Transverse colon (tissue), 4 donors: ENCODE data around the gene TMEM89. TPM values are rescaled to one million over a fixed set of nuclear protein-coding genes. Genes with fewer than 3 reads are reported as not detected.

Source experiments
- DNase-seq: peaks from one replicate; pipeline ENCODE4 v3.0.0-alpha.2; 2019
- H3K27ac ChIP-seq, 4 donors: fragments of 200-600 bp; sonication (generic); 2 replicates each; pipeline ENCODE4 v1.5.1; 2016 to 2018; ENCODE audit warnings: inconsistent platforms in 4 of 4
- H3K27me3 ChIP-seq: fragments of 200-600 bp; sonication (generic); 2 replicates; pipeline ENCODE4 v1.5.1; 2017; ENCODE audit warnings: inconsistent platforms
- H3K36me3 ChIP-seq, 4 donors: fragments of 200-600 bp; sonication (generic); 2 replicates each; pipeline ENCODE4 v1.5.1; 2017 to 2019; ENCODE audit warnings: inconsistent platforms in 4 of 4
- H3K4me1 ChIP-seq, 4 donors: fragments of 200-600 bp; sonication (generic); 2 replicates each; pipeline ENCODE4 v1.5.1; 2017 to 2020; ENCODE audit warnings: inconsistent platforms in 4 of 4
- H3K4me3 ChIP-seq, 4 donors: fragments of 200-600 bp; sonication (generic); 1 replicate in 1 of 4; 2 replicates in 3 of 4; pipeline versions ENCODE4 v1.5.1 to v1.6.1; 2017 to 2019; ENCODE audit warnings: inconsistent platforms in 4 of 4
- H3K9me3 ChIP-seq, 2 donors: fragments of 200-600 bp; sonication (generic); 2 replicates each; pipeline ENCODE4 v1.5.1; 2017 to 2019; ENCODE audit warnings: inconsistent platforms in 2 of 2
- CTCF ChIP-seq, 5 experiments: fragments of 200-600 bp in 3 of 5; fragments of 450-650 bp in 2 of 5; sonication (generic) in 3 of 5; IDR thresholded peaks; 1 replicate in 2 of 5; 2 replicates in 3 of 5; pipeline ENCODE4 v1.5.1; 2016 to 2017; ENCODE audit warnings: antibody characterized with exemption in 5 of 5, inconsistent platforms in 3 of 5, mild to moderate bottlenecking in 2 of 5, moderate library complexity in 1 of 5
- EP300 ChIP-seq: sonication (generic); formaldehyde crosslinking; IDR thresholded peaks from one replicate; pipeline ENCODE4 v1.6.1; 2017; ENCODE audit warnings: antibody characterized with exemption, low read depth
- POLR2A ChIP-seq: fragments of 450-650 bp; IDR thresholded peaks from one replicate; pipeline ENCODE4 v1.6.1; 2016; ENCODE audit warnings: antibody characterized with exemption, mild to moderate bottlenecking, moderate library complexity
- POLR2AphosphoS5 ChIP-seq, 3 donors: sonication (generic); formaldehyde crosslinking; IDR thresholded peaks; one replicate each; pipeline ENCODE4 v1.6.1; 2016; ENCODE audit warnings: antibody characterized with exemption in 3 of 3
- WGBS, 2 donors: methylation state at CpG; one replicate each; pipeline ENCODE4 v1.1.5; 2018; ENCODE audit warnings: low coverage in 1 of 2; 5-methylcytosine and 5-hydroxymethylcytosine counted together
- in situ Hi-C, 4 donors: fragments of 200-750 bp; cut with MboI; loops; one replicate each; pipeline versions ENCODE4 v1.15.0 to v1.15.1; 2017; ENCODE audit warnings: low sequenced_read_pairs in 3 of 4, low pct_ligation_motif_present in 1 of 4, low pct_unique_long_range_greater_than_20kb in 1 of 4
- intact Hi-C: fragments of 100-400 bp; cut with DNase I; formaldehyde crosslinking; loops from one replicate; pipeline ENCODE4 v1.15.1; 2023; ENCODE audit warnings: low total_unique reads
- total RNA-seq, 4 donors: library from RNA; depleted of rRNA; stranded (reverse); fragments of >200 nt; gene quantifications; one replicate each; pipeline ENCODE4 v1.1.0, GENCODE V29; 2016

Gene TMEM89
- total RNA-seq, 4 donors from 2014 or later = 13.1 TPM; not detected in 3

GRCh38 chr3:48598323-48599076 lies 23.1 kb downstream of the TMEM89 start:
- peaks cover 15% of the 10 kb centered on the region for H3K27me3 ChIP-seq
- intact Hi-C loops = no loop called here
- H3K36me3 ChIP-seq = peaks cover 0 to 41% (median 21%) of the 10 kb centered on the region in 4 donors
- H3K4me3 ChIP-seq = no peak overlapping the region
- TF ChIP-seq POLR2AphosphoS5 (IDR thresholded peaks at IDR 0.05) (peak in 2 of 3 donors; percentile 46 to 47), EP300 (no peak)
- no peaks in the 10 kb centered on the region for H3K9me3 ChIP-seq
- H3K27ac ChIP-seq = peak overlapping the region; percentile 71 to 78 (median 73)
- in situ Hi-C loops = no loop called here
- peaks cover 9 to 41% (median 24%) of the 10 kb centered on the region in 4 donors for H3K4me1 ChIP-seq
- WGBS, 2 donors = 50% methylated on average over 5 of the region's 5 CpGs; no CpG with 5 or more reads in 1 of the 2 donors
- peak; percentile 41 for DNase-seq

- TF ChIP-seq EP300 (no peak), POLR2A (no peak)
- peaks cover 15% of the 10 kb centered on the region for H3K27me3 ChIP-seq
- H3K4me1 ChIP-seq = peaks cover 9 to 41% (median 24%) of the 10 kb centered on the region in 4 donors
- 81% methylated on average over 6 of the region's 6 CpGs; no CpG with 5 or more reads in 1 of the 2 donors for WGBS, 2 donors
- H3K9me3 ChIP-seq = no peaks in the 10 kb centered on the region
- in situ Hi-C loops (no loop called here), intact Hi-C loops (no loop called here)
- H3K27ac ChIP-seq = peak overlapping the region; percentile 71 to 78 (median 73)
- H3K36me3 ChIP-seq = peaks cover 0 to 30% (median 21%) of the 10 kb centered on the region in 4 donors
- H3K4me3 ChIP-seq = no peak overlapping the region
- DNase-seq = no peak
These were observed 24.2 kb downstream of the TMEM89 start for GRCh38 chr3:48597408-48597800.

GRCh38 chr3:48596676-48597407 lies 24.7 kb downstream of the TMEM89 start:
- peak overlapping the region; percentile 71 to 78 (median 73) for H3K27ac ChIP-seq
- no peaks in the 10 kb centered on the region for H3K9me3 ChIP-seq
- no peak overlapping the region for H3K4me3 ChIP-seq
- TF ChIP-seq POLR2A (peak; percentile 16), EP300 (no peak)
- intact Hi-C loops = no loop called here
- peaks cover 15% of the 10 kb centered on the region for H3K27me3 ChIP-seq
- in situ Hi-C loops = no loop called here
- H3K36me3 ChIP-seq = peaks cover 0 to 26% (median 19%) of the 10 kb centered on the region in 4 donors
- H3K4me1 ChIP-seq = peaks cover 9 to 41% (median 24%) of the 10 kb centered on the region in 4 donors
- WGBS, 2 donors = 70% methylated on average over 8 of the region's 8 CpGs; no CpG with 5 or more reads in 1 of the 2 donors
- no peak for DNase-seq

GRCh38 chr3:48596157-48596556 lies 25.4 kb downstream of the TMEM89 start:
- 43 to 65% methylated on average over 3 to 5 of the region's 5 CpGs for WGBS, 2 donors
- H3K27me3 ChIP-seq = peaks cover 15% of the 10 kb centered on the region
- no peaks in the 10 kb centered on the region for H3K9me3 ChIP-seq
- TF ChIP-seq EP300 (no peak), POLR2A (no peak), CTCF (IDR thresholded peaks at IDR 0.05) (no peak), POLR2AphosphoS5 (IDR thresholded peaks at IDR 0.05) (no peak)
- DNase-seq = no peak
- H3K4me3 ChIP-seq = no peak overlapping the region
- in situ Hi-C loops = no loop called here
- intact Hi-C loops = no loop called here
- peak overlapping the region; percentile 71 to 78 (median 73) for H3K27ac ChIP-seq
- peaks cover 0 to 22% (median 14%) of the 10 kb centered on the region in 4 donors for H3K36me3 ChIP-seq
- H3K4me1 ChIP-seq = peaks cover 9 to 41% (median 24%) of the 10 kb centered on the region in 4 donors

- Histone ChIP-seq H3K27ac (peak overlapping the region; percentile 71 to 78 (median 73)), H3K9me3 (no peaks in the 10 kb centered on the region), H3K4me3 (no peak overlapping the region), H3K36me3 (peaks cover 0 to 16% (median 9%) of the 10 kb centered on the region in 4 donors), H3K4me1 (peaks cover 9 to 41% (median 24%) of the 10 kb centered on the region in 4 donors), H3K27me3 (peaks cover 15% of the 10 kb centered on the region)
- in situ Hi-C loops (no loop called here), intact Hi-C loops (no loop called here)
- WGBS, 2 donors = 20 to 30% methylated on average over 1 to 8 of the region's 10 CpGs
- TF ChIP-seq POLR2AphosphoS5 (IDR thresholded peaks at IDR 0.05) (peak in 1 of 3 donors; percentile 44), CTCF (IDR thresholded peaks at IDR 0.05) (no peak)
- DNase-seq = peak; percentile 48
These were observed 25.9 kb downstream of the TMEM89 start for GRCh38 chr3:48595526-48596121.
